ENCODE measurements around the gene NAGK.
A peak's percentile ranks its signal among the peaks of the same experiment; 100 is the strongest.

Gene NAGK

GRCh38 chr2:71066856-71067255 lies 1.6 kb upstream of the NAGK start:
- CTCF ChIA-PET, result interaction anchor here (1.1 kb wide), 1 partner anchor 65 kb away, joined by 4 read pairs; no protein-coding TSS in a partner anchor
- no peaks in the 10 kb centered on the region; the same call in 1 of the 2 replicates for H3K4me1 ChIP-seq (ENCODE audit: control insufficient read depth, insufficient read depth, low read length)

GRCh38 chr2:71067567-71068217 lies 756 bp upstream of the NAGK start:
- TF ChIP-seq ZNF48 (tag by site-specific recombination; IDR thresholded peaks at IDR 0.05) (no peak), PRDM2 (tag by site-specific recombination; IDR thresholded peaks at IDR 0.05; ENCODE audit: borderline replicate concordance) (no peak), ZBTB48 (tag by site-specific recombination; IDR thresholded peaks at IDR 0.05) (peak; percentile 75; the same call in 1 of the 2 replicates), SETDB1 (IDR thresholded peaks at IDR 0.05; ENCODE audit: insufficient read length, low read length) (no peak), ZNF514 (tag by site-specific recombination; IDR thresholded peaks at IDR 0.05) (no peak), ZNF600 (tag by site-specific recombination; IDR thresholded peaks at IDR 0.05) (no peak; the same call in 1 of the 2 replicates), ZNF335 (tag by site-specific recombination; conservative IDR thresholded peaks at IDR 0.05) (peak; percentile 87), ZNF843 (tag by site-specific recombination; IDR thresholded peaks at IDR 0.05) (no peak), CTCF (tag by site-specific recombination; IDR thresholded peaks at IDR 0.05) (peak; percentile 6), ZNF2 (tag by site-specific recombination; IDR thresholded peaks at IDR 0.05) (no peak), SALL2 (tag by site-specific recombination; IDR thresholded peaks at IDR 0.05; ENCODE audit: borderline replicate concordance) (no peak), ZSCAN23 (tag by site-specific recombination; IDR thresholded peaks at IDR 0.05) (no peak), BCL11A (tag by site-specific recombination; IDR thresholded peaks at IDR 0.05; ENCODE audit: low read depth) (no peak), IKZF3 (tag by site-specific recombination; IDR thresholded peaks at IDR 0.05) (0 out of 2 replicates have a peak, but pooled peaks have one; percentile 16)
- CTCF ChIA-PET, result interaction anchor here (0.6 to 1.4 kb wide), 4 partner anchors 11 to 279 kb away, joined by 3 to 5 read pairs (median 4); no protein-coding TSS in a partner anchor
- POLR2A ChIA-PET, result interaction anchor here (0.7 to 2.0 kb wide), 15 partner anchors 9 to 264 kb away, joined by 3 to 13 read pairs (median 4); partner anchors contain the start of genes MCEE, MPHOSPH10 and ZNF638

More at GRCh38 chr2:71066856-71067255, 1.6 kb upstream of the NAGK start:
- peaks cover 0 to 22% of the 10 kb centered on the region in 2 experiments; a peak in 1 of 3 replicates for H3K36me3 ChIP-seq (ENCODE audit: control insufficient read depth in 2 of 2, insufficient read depth in 1 of 2, low read length in 2 of 2)
- no peak for TF ChIP-seq ZNF623 (tag by site-specific recombination; IDR thresholded peaks at IDR 0.05)
- TF ChIP-seq KLF16 (tag by site-specific recombination; IDR thresholded peaks at IDR 0.05), result no peak
- TF ChIP-seq BCL11B (tag by site-specific recombination; IDR thresholded peaks at IDR 0.05; ENCODE audit: low read depth), result no peak
- no peak overlapping the region for H3K27ac ChIP-seq (ENCODE audit: extremely low read depth, low read depth, low read length)
- no peaks in the 10 kb centered on the region for H3K9me3 ChIP-seq (ENCODE audit: control insufficient read depth, insufficient read depth, low read depth, low read length)
- POLR2A ChIA-PET, result no interaction called here
- no peak overlapping the region for H3K4me3 ChIP-seq (ENCODE audit: low read depth, low read length)

More at GRCh38 chr2:71067567-71068217, 756 bp upstream of the NAGK start:
- H3K4me3 ChIP-seq (ENCODE audit: low read depth, low read length), result peak overlapping the region; percentile 65
- no peaks in the 10 kb centered on the region; the same call in 1 of the 2 replicates for H3K4me1 ChIP-seq (ENCODE audit: control insufficient read depth, insufficient read depth, low read length)
- peaks cover 0 to 31% of the 10 kb centered on the region in 2 experiments; a peak in 1 of 3 replicates for H3K36me3 ChIP-seq (ENCODE audit: control insufficient read depth in 2 of 2, insufficient read depth in 1 of 2, low read length in 2 of 2)
- peak overlapping the region; percentile 31 for H3K27ac ChIP-seq (ENCODE audit: extremely low read depth, low read depth, low read length)
- no peaks in the 10 kb centered on the region for H3K9me3 ChIP-seq (ENCODE audit: control insufficient read depth, insufficient read depth, low read depth, low read length)
